ENCODE measurements around the gene TREM1.

TREM1 gene
- 0.17 to 6.6 (median 0.35) reads per million in 3 donors for total RNA-seq

DNA sequence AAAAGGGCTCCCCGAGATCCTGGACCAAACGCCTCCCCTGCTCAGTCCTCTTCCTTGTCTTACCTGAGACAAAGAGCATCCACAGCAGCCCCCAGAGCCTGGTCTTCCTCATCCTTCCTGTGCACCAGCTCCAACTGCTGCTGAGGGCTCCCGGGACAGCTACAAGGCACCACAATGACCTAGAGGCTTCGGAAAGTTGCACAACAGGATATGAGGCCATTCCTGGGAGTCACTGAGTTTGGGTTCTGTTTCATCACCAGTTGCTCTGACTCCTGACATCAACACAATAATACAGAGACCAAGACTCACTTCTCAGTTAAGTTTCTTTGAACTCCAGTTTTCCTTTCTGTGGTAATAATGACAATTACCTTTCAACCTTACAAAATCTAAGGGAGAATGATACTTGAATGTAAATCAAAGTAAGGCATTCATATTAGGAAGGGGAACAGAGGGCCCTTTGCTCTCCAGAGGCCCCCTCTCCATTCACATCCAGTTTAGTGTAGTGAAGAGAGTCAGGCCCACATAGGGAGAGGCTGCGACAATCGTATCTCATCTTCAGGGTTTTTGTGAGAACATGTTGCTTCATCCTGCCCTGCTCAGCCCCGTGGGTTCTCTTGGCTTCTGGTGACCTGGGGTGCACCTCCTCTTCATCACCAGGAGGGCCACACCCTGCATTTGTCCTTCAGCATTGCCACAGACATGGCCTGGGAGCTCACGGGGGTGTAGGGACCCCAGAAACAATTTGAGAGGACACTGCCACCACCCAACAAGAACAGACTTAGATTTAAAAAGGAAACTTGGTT is at the start of gene TREM1:
TSS of gene TREM1 (minus strand) at position 139 of the 803 bp plus-strand sequence. CDS start at position 112, 27 bp downstream.
- H3K36me3 ChIP-seq (ENCODE audit: control insufficient read depth, insufficient read depth, low read length), result no peaks in the 10 kb centered on the region
- H3K9me3 ChIP-seq (ENCODE audit: control insufficient read depth, low read length), result no peaks in the 10 kb centered on the region
- H3K27me3 ChIP-seq (replicated peaks; ENCODE audit: control insufficient read depth, insufficient read depth, low read length, poor library complexity, severe bottlenecking), result no peaks in the 10 kb centered on the region
- H3K27ac ChIP-seq (ENCODE audit: insufficient read depth, low read length, poor library complexity, severe bottlenecking), result no peak within 1 kb of the TSS
- no peak for DNase-seq
- no peaks in the 10 kb centered on the region for H3K4me1 ChIP-seq (ENCODE audit: control insufficient read depth, insufficient read depth, low read length, poor library complexity, severe bottlenecking)
- no peak within 1 kb of the TSS for H3K4me3 ChIP-seq (ENCODE audit: insufficient read depth, low read depth, low read length, poor library complexity, severe bottlenecking)

DNA sequence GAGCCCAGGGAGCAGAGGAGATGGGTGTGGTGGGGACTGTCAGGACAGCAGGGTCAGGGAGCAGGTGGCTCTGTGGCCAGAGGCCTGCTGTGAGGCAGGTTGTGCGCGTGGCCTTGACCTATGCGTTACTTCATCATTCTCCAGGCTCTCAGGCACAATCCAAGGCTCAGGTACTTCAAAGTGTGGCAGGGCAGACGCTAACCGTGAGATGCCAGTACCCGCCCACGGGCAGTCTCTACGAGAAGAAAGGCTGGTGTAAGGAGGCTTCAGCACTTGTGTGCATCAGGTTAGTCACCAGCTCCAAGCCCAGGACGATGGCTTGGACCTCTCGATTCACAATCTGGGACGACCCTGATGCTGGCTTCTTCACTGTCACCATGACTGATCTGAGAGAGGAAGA is 49.5 kb upstream of the TREM1 start:
- Histone ChIP-seq H3K9me3 (ENCODE audit: control insufficient read depth, low read length) (no peaks in the 10 kb centered on the region), H3K4me1 (ENCODE audit: control insufficient read depth, insufficient read depth, low read length, poor library complexity, severe bottlenecking) (peaks cover 24% of the 10 kb centered on the region), H3K36me3 (ENCODE audit: control insufficient read depth, insufficient read depth, low read length) (no peaks in the 10 kb centered on the region), H3K27ac (ENCODE audit: insufficient read depth, low read length, poor library complexity, severe bottlenecking) (no peak overlapping the region), H3K4me3 (ENCODE audit: insufficient read depth, low read depth, low read length, poor library complexity, severe bottlenecking) (no peak overlapping the region), H3K27me3 (replicated peaks; ENCODE audit: control insufficient read depth, insufficient read depth, low read length, poor library complexity, severe bottlenecking) (peaks cover 3% of the 10 kb centered on the region)
- no peak for DNase-seq

DNA sequence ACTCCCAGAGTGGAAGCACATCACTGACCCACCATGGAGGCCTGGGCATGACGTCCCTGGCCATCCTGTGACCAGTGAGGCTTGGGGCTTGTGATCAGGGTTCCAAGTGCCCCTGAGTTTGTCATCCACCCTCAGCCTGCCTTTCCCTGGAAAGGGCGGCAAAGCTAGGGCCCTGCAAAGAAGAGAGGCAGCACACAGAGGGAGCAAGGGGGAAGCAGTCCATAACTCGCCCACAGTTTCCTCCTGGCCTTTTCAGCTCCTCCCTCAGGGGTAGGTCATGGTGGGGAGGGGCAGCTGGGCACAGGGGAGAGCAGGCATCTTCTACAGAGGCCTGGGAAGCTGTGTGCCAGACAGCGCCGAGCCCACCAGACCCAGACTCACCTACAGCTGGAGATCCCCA is 48.8 kb upstream of the TREM1 start, which contains the start of gene NCR2:
TSS of gene NCR2 (plus strand) at position 313 of the 400 bp plus-strand sequence. CDS start 269 bp downstream, outside the sequence.
- Histone ChIP-seq H3K9me3 (ENCODE audit: control insufficient read depth, low read length) (no peaks in the 10 kb centered on the region), H3K4me1 (ENCODE audit: control insufficient read depth, insufficient read depth, low read length, poor library complexity, severe bottlenecking) (peaks cover 24% of the 10 kb centered on the region), H3K27ac (ENCODE audit: insufficient read depth, low read length, poor library complexity, severe bottlenecking) (peak within 1 kb of the TSS; percentile 46), H3K4me3 (ENCODE audit: insufficient read depth, low read depth, low read length, poor library complexity, severe bottlenecking) (no peak within 1 kb of the TSS), H3K27me3 (replicated peaks; ENCODE audit: control insufficient read depth, insufficient read depth, low read length, poor library complexity, severe bottlenecking) (peaks cover 3% of the 10 kb centered on the region), H3K36me3 (ENCODE audit: control insufficient read depth, insufficient read depth, low read length) (no peaks in the 10 kb centered on the region)
- no peak for DNase-seq

DNA sequence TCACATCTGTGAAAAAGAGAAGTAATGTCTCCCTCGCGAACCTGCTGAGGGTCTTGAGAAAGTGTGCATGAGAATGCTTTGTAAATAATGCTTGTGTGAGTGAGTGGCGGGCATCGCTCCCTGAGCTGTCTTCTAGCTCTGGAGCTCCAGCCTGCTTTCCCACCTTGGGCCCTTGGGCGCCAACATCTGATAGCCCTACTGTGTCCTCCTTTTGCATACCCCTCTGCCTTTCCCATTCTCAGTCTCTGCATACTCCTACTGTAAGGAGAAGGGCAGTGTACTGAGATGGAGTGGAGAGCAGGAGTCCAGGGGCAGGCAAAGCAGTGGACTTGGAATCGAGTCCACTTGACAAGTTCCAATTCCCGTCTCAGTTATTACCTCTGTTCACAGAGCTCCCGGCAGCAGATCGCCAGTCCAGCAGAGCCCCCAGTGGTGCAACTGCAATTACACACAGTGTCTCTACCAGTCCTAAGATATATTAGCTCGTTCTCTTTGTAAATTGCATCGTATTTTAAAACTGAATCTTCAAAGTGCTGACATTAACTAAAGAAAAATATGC is 48.1 kb upstream of the TREM1 start:
- Histone ChIP-seq H3K27ac (ENCODE audit: insufficient read depth, low read length, poor library complexity, severe bottlenecking) (peak overlapping the region; percentile 46), H3K4me3 (ENCODE audit: insufficient read depth, low read depth, low read length, poor library complexity, severe bottlenecking) (no peak overlapping the region), H3K27me3 (replicated peaks; ENCODE audit: control insufficient read depth, insufficient read depth, low read length, poor library complexity, severe bottlenecking) (peaks cover 3% of the 10 kb centered on the region), H3K4me1 (ENCODE audit: control insufficient read depth, insufficient read depth, low read length, poor library complexity, severe bottlenecking) (peaks cover 24% of the 10 kb centered on the region), H3K36me3 (ENCODE audit: control insufficient read depth, insufficient read depth, low read length) (no peaks in the 10 kb centered on the region), H3K9me3 (ENCODE audit: control insufficient read depth, low read length) (no peaks in the 10 kb centered on the region)
- no peak for DNase-seq

DNA sequence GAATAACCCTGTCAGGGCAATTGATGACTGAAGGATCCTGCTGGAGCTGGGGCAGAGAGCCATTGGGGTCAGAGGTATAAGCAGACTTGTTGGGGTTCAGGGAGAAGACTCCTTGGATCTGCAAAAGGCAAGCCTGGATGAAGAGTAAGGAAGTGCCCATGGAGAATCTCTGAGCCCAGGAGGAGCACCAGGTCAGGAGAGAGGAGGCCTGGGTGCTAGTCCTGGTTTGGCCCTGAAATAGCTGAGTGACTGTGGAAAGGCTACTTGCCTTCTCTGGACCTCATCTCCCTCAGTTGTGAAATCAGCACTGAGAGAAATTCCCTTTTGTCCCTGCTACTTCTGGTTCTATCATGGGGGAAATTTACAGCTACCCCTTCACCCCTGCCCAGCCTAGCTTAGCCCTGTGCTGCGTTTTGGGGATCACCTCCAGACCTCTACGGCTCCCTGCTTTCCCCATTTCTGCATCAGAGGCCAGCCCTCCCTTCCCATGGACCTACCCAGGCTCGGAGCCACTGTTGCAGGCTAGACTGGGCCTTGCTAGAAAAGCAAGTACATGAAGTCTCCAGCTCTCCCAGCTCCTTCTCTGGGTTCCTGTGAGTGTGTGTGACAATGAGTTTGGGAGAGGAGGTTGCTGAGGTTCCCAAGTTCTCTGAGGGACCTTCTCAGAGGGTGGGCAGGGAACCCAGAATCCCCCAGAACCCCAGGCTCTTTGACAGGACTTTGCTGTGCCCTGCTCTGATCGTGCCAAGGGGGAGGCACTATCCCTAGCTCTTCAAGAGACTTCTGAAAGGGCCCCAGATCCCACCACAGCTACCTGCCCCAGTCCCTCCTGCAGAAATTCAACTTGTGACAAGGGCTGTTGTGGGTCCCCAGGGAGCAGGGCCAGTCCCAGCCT is 46.6 kb upstream of the TREM1 start:
- H3K4me1 ChIP-seq (ENCODE audit: control insufficient read depth, insufficient read depth, low read length, poor library complexity, severe bottlenecking), result peaks cover 24% of the 10 kb centered on the region
- no peaks in the 10 kb centered on the region for H3K36me3 ChIP-seq (ENCODE audit: control insufficient read depth, insufficient read depth, low read length)
- no peak overlapping the region for H3K4me3 ChIP-seq (ENCODE audit: insufficient read depth, low read depth, low read length, poor library complexity, severe bottlenecking)
- no peak for DNase-seq
- H3K9me3 ChIP-seq (ENCODE audit: control insufficient read depth, low read length), result no peaks in the 10 kb centered on the region
- H3K27ac ChIP-seq (ENCODE audit: insufficient read depth, low read length, poor library complexity, severe bottlenecking), result peak overlapping the region; percentile 14
- H3K27me3 ChIP-seq (replicated peaks; ENCODE audit: control insufficient read depth, insufficient read depth, low read length, poor library complexity, severe bottlenecking), result peaks cover 3% of the 10 kb centered on the region

DNA sequence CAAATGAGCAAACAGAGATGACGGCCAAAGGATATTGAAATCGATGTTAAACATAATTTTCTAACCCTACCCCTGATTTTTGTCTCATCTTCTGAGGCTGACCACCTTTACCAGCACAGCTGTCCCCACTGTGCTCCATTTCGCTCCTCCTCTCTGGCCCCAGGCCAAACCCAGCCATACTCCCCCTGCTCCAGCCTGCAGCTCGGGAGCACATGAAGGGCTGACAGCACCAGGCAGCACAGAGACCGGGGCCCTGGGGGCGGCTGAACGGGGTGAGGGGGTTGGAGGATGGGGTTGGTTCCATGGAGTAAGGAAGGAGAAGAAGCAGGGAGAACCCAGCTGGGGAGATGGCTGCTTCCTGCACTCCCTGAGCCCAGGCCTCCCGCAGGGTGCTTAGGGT is 45.8 kb upstream of the TREM1 start:
- Histone ChIP-seq H3K4me1 (ENCODE audit: control insufficient read depth, insufficient read depth, low read length, poor library complexity, severe bottlenecking) (peaks cover 24% of the 10 kb centered on the region), H3K27me3 (replicated peaks; ENCODE audit: control insufficient read depth, insufficient read depth, low read length, poor library complexity, severe bottlenecking) (peaks cover 3% of the 10 kb centered on the region), H3K4me3 (ENCODE audit: insufficient read depth, low read depth, low read length, poor library complexity, severe bottlenecking) (no peak overlapping the region), H3K9me3 (ENCODE audit: control insufficient read depth, low read length) (no peaks in the 10 kb centered on the region), H3K36me3 (ENCODE audit: control insufficient read depth, insufficient read depth, low read length) (no peaks in the 10 kb centered on the region), H3K27ac (ENCODE audit: insufficient read depth, low read length, poor library complexity, severe bottlenecking) (no peak overlapping the region)
- no peak for DNase-seq

DNA sequence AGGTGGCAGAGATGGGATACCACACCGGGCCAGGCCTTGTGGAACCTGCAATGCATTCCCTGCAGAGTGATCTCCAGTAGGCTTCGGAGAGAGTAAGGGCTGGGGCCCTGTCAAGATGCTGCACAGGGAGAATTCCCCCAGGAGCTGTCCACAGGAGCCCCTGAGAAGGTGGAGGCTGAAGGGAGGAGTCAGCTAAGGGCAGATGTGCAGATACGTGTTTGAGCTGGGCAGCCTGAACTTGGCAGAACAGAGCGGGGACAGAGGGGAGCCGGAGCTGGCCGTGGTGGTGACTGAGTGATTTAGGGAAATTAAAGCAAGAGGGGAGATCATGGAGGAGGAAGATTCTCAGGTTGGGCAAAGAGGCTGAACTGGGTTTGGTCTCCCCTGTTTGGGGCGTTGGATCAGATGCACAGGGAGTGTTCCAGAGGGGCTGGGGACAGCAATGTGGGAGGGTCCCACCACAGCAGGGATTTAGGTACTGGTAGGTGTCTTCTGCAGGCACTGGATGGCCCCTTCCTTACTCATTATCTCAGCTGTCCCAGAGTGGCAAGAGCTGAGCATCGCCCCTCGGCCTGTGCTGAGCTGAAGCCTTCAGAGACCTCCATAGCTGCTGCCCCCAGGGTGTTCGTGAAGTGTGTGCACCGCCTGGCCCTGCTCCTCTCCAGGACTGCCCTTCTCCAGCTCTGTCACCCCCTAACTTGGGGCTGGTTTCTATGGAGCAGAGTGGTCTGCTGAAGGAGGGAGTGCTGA is 45.1 kb upstream of the TREM1 start:
- Histone ChIP-seq H3K27ac (ENCODE audit: insufficient read depth, low read length, poor library complexity, severe bottlenecking) (no peak overlapping the region), H3K9me3 (ENCODE audit: control insufficient read depth, low read length) (no peaks in the 10 kb centered on the region), H3K36me3 (ENCODE audit: control insufficient read depth, insufficient read depth, low read length) (no peaks in the 10 kb centered on the region), H3K27me3 (replicated peaks; ENCODE audit: control insufficient read depth, insufficient read depth, low read length, poor library complexity, severe bottlenecking) (peaks cover 3% of the 10 kb centered on the region), H3K4me1 (ENCODE audit: control insufficient read depth, insufficient read depth, low read length, poor library complexity, severe bottlenecking) (peaks cover 24% of the 10 kb centered on the region), H3K4me3 (ENCODE audit: insufficient read depth, low read depth, low read length, poor library complexity, severe bottlenecking) (no peak overlapping the region)
- DNase-seq, result no peak

DNA sequence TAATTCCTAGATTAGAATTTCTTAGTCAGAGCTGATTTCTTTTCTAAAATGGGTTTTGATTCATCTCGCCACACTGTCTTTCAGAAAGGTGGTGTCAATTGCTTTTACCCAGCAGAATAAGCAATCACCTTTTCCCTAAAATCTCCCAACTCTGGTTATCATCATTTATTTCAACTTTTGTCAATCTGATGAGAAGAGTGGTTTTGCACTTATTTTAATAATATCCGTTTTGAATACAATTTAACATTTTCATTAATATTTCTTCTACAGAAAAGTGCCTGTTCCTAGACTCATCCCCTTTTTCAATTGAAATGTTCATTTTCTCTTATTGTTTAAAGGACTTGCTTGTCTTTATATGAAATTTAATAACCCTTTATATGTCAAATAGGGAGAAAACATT is 40.7 kb upstream of the TREM1 start:
- H3K9me3 ChIP-seq (ENCODE audit: control insufficient read depth, low read length), result no peaks in the 10 kb centered on the region
- H3K4me1 ChIP-seq (ENCODE audit: control insufficient read depth, insufficient read depth, low read length, poor library complexity, severe bottlenecking), result peaks cover under 1% of the 10 kb centered on the region
- no peaks in the 10 kb centered on the region for H3K36me3 ChIP-seq (ENCODE audit: control insufficient read depth, insufficient read depth, low read length)
- H3K27me3 ChIP-seq (replicated peaks; ENCODE audit: control insufficient read depth, insufficient read depth, low read length, poor library complexity, severe bottlenecking), result peaks cover 10% of the 10 kb centered on the region
- DNase-seq, result no peak
- H3K27ac ChIP-seq (ENCODE audit: insufficient read depth, low read length, poor library complexity, severe bottlenecking), result no peak overlapping the region
- H3K4me3 ChIP-seq (ENCODE audit: insufficient read depth, low read depth, low read length, poor library complexity, severe bottlenecking), result no peak overlapping the region

DNA sequence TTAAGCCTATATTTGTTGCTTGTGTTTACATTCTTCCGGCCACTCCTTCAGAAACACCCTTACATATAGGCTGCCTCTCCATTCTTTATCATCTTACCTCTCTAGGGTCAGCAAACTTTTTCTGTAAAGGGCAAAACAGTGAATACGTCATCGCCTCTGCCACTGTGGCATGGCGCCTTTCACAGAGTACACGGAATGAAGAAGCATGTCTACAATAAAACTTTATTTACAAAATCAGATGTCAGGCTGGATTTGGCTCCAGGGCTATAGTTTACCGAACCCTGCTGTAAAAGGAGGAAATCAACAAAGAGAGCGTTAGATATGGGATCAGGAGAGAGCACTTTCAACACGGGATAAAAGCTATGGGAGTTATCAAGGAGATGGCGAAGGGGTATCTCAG is 39.6 kb upstream of the TREM1 start:
- no peaks in the 10 kb centered on the region for H3K9me3 ChIP-seq (ENCODE audit: control insufficient read depth, low read length)
- no peak for DNase-seq
- peaks cover 9% of the 10 kb centered on the region for H3K27me3 ChIP-seq (replicated peaks; ENCODE audit: control insufficient read depth, insufficient read depth, low read length, poor library complexity, severe bottlenecking)
- no peak overlapping the region for H3K4me3 ChIP-seq (ENCODE audit: insufficient read depth, low read depth, low read length, poor library complexity, severe bottlenecking)
- H3K36me3 ChIP-seq (ENCODE audit: control insufficient read depth, insufficient read depth, low read length), result no peaks in the 10 kb centered on the region
- no peak overlapping the region for H3K27ac ChIP-seq (ENCODE audit: insufficient read depth, low read length, poor library complexity, severe bottlenecking)
- no peaks in the 10 kb centered on the region for H3K4me1 ChIP-seq (ENCODE audit: control insufficient read depth, insufficient read depth, low read length, poor library complexity, severe bottlenecking)

Data from effector memory CD4-positive, alpha-beta T cell (primary cell).